Measurements from ENCODE around the gene ZDHHC19.

DNA sequence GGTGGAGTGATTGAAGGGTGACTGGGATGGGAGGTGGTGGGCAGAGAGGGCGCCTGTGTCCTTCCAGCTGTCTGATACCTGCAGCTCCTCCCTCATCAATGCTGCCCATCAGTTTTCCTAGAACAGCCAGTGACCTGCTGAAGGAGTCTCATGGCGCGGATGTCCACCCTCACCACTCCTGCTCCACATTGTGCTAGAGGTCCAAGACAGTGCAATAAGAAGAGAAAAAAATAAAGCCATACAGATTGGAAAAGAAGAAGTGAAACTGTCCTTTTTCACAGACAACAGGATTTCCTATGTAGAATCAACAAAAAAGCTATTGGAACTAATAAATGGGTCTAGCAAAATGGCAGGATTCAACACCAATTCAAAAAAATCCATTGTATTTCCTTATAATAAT lies 7.4 kb downstream of the ZDHHC19 start:
- TF ChIP-seq EZH2 (IDR thresholded peaks at IDR 0.05; ENCODE audit: borderline replicate concordance, low read depth, low read length, severe bottlenecking), result no peak
- TF ChIP-seq, protein P1, sequence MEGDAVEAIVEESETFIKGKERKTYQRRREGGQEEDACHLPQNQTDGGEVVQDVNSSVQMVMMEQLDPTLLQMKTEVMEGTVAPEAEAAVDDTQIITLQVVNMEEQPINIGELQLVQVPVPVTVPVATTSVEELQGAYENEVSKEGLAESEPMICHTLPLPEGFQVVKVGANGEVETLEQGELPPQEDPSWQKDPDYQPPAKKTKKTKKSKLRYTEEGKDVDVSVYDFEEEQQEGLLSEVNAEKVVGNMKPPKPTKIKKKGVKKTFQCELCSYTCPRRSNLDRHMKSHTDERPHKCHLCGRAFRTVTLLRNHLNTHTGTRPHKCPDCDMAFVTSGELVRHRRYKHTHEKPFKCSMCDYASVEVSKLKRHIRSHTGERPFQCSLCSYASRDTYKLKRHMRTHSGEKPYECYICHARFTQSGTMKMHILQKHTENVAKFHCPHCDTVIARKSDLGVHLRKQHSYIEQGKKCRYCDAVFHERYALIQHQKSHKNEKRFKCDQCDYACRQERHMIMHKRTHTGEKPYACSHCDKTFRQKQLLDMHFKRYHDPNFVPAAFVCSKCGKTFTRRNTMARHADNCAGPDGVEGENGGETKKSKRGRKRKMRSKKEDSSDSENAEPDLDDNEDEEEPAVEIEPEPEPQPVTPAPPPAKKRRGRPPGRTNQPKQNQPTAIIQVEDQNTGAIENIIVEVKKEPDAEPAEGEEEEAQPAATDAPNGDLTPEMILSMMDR (IDR thresholded peaks at IDR 0.05; ENCODE audit: borderline replicate concordance, extremely low read depth, low read length, poor library complexity, severe bottlenecking), result no peak

Measured in DND-41 (cell line).